Measurements from ENCODE around the gene PANK3.
"Not testable (repeated sequence)": the region's sequence is repeated elsewhere in the genome, so short reads cannot be mapped to it uniquely, and the experiment has no call there.

PANK3 gene

DNA sequence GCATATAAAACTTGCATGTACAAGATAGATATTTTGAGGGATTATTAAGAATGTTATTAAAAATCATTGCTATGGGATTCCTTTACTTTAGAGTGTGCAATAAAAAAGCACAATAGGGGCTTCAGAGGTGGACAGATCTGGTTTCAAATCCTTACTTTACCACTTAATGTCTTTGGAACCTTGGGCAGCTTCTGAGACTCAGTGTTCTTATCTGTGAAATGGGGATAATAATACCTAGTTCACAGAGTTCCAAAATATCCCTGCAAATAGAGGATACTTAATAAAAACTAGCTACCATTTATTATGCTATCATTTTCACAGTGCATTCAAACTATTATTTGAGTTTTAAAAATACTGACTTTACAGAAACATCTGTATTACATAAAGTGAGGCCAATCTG lies 23.3 kb upstream of the PANK3 start:
- H3K9me3 Mint-ChIP-seq = peaks cover 5% of the 10 kb centered on the region
- H3K36me3 Mint-ChIP-seq = peaks cover 4% of the 10 kb centered on the region
- no peaks in the 10 kb centered on the region for H3K4me1 Mint-ChIP-seq
- peaks cover 4% of the 10 kb centered on the region for H3K27me3 Mint-ChIP-seq
- no peak overlapping the region for H3K4me3 Mint-ChIP-seq
- H3K27ac Mint-ChIP-seq = no peak overlapping the region

DNA sequence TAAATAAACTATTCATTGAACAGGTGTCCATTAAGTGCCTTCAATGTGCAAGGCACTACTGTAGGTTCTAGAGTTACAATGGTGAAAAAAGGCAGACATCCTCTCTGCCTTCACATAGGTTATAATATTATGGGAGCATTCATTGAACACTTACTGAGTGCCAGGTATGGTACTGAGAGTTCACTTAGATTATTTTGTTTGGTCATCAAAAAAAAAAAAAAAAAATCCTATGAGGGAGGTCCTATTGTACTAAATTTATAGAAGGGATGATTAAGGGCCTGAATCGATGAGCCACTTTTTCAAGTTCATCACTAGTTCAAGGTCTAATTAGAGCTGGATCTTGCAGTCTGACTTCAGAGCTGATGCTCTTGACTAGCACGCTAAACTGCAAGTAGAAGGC lies 22.8 kb upstream of the PANK3 start:
- H3K36me3 Mint-ChIP-seq = peaks cover 4% of the 10 kb centered on the region
- H3K27ac Mint-ChIP-seq = no peak overlapping the region
- H3K9me3 Mint-ChIP-seq = peaks cover 5% of the 10 kb centered on the region
- peaks cover 7% of the 10 kb centered on the region for H3K27me3 Mint-ChIP-seq
- H3K4me1 Mint-ChIP-seq = no peaks in the 10 kb centered on the region
- H3K4me3 Mint-ChIP-seq = no peak overlapping the region

DNA sequence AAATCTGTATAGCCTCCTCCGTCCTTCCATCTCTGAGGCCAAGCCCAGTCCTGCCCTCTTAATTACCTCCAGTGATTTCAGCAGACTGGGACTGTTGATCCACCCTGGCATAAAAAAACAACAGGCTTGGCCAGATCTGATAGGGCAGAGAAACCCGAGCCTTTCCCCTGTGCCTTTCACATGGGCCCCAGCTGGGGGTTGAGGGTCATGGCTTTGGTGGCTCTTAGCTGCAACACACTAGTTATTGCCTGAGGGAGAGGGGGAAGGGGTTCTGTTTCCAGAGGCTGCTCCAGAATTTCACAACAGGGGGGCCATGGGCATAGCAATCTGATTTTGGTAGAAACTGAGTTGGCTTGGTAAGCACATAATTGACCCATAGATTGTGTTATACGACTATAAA lies 21.2 kb upstream of the PANK3 start:
- Mint-ChIP-seq H3K27me3 (peaks cover 14% of the 10 kb centered on the region), H3K27ac (no peak overlapping the region)

DNA sequence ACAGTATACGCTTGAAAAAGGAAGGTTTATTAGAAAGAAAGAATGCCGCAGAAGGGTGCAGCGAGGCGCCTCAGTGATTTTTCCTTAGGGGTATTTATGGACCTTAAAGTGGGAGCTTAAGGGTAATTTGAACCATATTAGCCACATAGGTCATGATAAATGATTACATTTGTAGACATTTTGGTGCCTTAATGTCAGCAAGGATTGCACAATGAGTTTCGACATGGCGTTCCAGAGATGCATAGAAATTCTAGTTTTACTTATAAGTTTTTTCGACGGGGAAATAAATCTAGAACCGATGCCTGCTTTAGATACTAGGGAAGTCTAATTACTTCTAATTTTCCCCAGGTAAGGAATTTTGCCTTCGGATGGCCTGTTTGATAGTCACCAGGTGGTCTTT lies 20.7 kb upstream of the PANK3 start:
- no peak overlapping the region for H3K4me3 Mint-ChIP-seq
- peaks cover 5% of the 10 kb centered on the region for H3K9me3 Mint-ChIP-seq
- H3K27ac Mint-ChIP-seq = no peak overlapping the region
- no peaks in the 10 kb centered on the region for H3K4me1 Mint-ChIP-seq
- peaks cover 14% of the 10 kb centered on the region for H3K27me3 Mint-ChIP-seq
- H3K36me3 Mint-ChIP-seq = peaks cover 4% of the 10 kb centered on the region

More for the DNA sequence above, 21.2 kb upstream of the PANK3 start:
- Mint-ChIP-seq H3K9me3 (peaks cover 5% of the 10 kb centered on the region), H3K4me3 (no peak overlapping the region), H3K36me3 (peaks cover 4% of the 10 kb centered on the region), H3K4me1 (no peaks in the 10 kb centered on the region)

DNA sequence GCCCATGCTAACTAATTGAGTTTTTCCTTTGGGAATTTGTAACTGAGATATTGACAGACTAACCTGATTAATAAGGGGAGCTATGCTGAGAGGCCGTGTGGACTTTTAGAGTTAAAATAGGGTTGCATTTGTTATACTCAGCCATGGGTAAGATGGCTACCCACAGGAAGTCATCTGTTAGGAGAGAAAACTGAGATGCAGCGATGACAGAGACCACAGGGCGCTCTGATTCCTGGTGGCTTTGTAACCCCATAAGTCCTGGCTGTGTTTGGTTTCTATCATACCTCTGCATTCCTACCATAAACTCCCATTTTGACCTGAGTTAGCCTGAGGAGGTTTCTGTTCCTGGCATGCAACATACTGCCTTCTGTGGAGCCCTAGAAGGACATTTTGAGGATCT lies 19.5 kb upstream of the PANK3 start:
- Mint-ChIP-seq H3K27ac (no peak overlapping the region), H3K4me1 (no peaks in the 10 kb centered on the region), H3K36me3 (peaks cover 4% of the 10 kb centered on the region), H3K27me3 (peaks cover 16% of the 10 kb centered on the region), H3K9me3 (peaks cover 5% of the 10 kb centered on the region), H3K4me3 (no peak overlapping the region)

DNA sequence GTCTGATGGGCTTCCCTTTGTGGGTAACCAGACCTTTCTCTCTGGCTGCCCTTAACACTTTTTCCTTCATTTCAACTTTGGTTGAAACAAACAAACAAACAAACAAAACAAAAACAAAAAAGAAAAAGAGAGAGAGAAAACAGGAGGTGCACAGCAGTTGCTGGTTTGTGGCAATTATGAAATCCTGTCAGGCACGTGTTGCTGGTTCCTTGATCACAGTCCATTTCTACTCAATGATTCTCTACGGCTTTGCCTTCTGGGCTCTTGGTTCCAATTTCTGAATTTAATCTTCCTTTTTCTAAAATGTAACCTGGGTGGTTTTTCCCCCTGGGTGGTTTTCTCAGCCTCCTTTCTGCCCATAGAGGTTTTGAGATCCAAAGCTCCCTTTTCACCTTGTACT lies 17.8 kb upstream of the PANK3 start:
- Mint-ChIP-seq H3K27ac (no peak overlapping the region), H3K27me3 (peaks cover 16% of the 10 kb centered on the region), H3K36me3 (peaks cover 4% of the 10 kb centered on the region), H3K9me3 (peaks cover 5% of the 10 kb centered on the region), H3K4me3 (no peak overlapping the region), H3K4me1 (no peaks in the 10 kb centered on the region)

DNA sequence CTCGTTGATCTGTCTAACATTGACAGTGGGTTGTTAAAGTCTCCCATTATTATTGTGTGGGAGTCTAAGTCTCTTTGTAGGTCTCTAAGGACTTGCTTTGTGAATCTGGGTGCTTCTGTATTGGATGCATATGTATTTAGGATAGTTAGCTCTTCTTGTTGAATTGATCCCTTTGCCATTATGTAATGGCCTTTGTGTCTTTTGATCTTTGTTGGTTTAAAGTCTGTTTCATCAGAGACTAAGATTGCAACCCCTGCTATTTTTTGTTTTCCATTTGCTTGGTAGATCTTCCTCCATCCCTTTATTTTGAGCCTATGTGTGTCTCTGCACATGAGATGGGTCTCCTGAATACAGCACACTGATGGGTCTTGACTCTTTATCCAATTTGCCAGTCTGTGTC lies 17.0 kb upstream of the PANK3 start:
- peaks cover 16% of the 10 kb centered on the region for H3K27me3 Mint-ChIP-seq
- not testable (repeated sequence) for H3K36me3 Mint-ChIP-seq, H3K9me3 Mint-ChIP-seq, H3K4me3 Mint-ChIP-seq, H3K27ac Mint-ChIP-seq, H3K4me1 Mint-ChIP-seq

DNA sequence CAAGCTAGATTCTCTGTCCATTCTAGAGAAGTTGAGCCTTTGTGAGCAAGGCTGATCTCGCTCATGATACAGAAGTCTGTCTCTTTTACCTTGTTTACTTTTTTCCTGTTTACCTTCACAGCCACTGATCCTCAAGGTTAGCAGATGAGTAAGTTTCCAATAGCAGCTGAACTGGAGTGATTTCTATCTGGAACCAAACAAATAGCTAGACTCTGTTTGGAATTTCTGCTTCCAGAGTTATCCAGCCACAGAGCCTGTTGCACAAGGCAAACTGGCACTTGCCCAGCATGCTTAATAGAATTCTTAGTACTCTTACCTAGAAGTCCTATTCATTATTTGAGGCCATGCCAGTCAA lies 12.8 kb upstream of the PANK3 start:
- Mint-ChIP-seq H3K4me3 (no peak overlapping the region), H3K9me3 (no peaks in the 10 kb centered on the region), H3K36me3 (no peaks in the 10 kb centered on the region), H3K27me3 (peaks cover 13% of the 10 kb centered on the region), H3K4me1 (no peaks in the 10 kb centered on the region), H3K27ac (no peak overlapping the region)

DNA sequence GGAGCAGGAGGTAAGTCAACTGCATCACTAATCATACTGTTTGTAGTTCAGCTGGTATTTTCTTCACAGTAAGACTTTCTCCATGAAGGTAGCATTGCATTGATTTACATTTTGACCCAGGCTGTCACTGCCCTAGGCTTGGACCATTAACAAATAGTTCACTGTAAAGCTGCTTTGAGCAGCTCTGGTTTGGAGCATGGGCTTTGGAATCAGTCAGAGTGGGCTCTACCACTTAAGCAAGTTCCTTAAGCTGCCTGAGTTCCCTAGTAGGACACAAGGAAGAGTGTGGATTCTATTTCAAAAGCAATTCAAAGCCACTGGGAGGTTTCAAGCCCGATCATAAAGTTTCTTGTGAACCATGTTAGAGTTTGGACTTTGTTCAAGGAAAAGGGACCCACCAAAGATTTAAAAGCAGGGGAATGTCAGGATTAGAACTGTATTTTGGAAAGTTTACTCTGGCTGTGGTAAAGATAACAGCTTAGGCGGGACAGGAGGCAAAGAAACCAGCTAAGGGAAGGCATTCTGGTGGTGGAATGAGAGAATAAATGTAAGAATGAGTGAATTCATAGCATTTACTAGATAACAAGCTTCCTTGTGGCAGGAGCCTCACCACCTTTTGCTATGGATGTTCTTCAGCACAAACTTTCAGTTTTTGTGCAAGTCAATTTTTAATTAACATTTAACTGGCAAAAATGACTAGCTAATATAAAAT lies 12.3 kb upstream of the PANK3 start:
- H3K9me3 Mint-ChIP-seq = no peaks in the 10 kb centered on the region
- H3K36me3 Mint-ChIP-seq = no peaks in the 10 kb centered on the region
- peaks cover 13% of the 10 kb centered on the region for H3K27me3 Mint-ChIP-seq
- H3K27ac Mint-ChIP-seq = no peak overlapping the region
- no peak overlapping the region for H3K4me3 Mint-ChIP-seq
- H3K4me1 Mint-ChIP-seq = no peaks in the 10 kb centered on the region

DNA sequence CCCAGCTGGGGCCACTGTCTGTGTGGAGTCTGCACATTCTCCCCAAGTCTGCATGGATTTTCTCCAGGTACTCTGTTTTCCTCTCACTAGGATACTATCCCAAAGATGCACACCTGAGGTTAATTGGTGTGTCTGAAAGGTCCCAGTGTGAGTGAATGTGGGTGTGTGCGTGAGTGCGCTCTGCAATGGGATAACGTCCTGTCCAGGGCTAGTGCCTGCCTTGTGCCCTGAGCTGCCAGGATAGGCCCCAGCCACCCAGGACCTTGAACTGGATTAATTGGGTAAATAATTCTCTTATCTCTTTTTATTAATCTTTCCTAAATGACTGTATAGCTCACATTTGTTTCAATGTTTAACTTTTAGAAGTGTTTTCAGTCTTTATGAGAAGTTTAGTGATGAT lies 11.5 kb upstream of the PANK3 start:
- peaks cover 9% of the 10 kb centered on the region for H3K27me3 Mint-ChIP-seq
- H3K9me3 Mint-ChIP-seq = no peaks in the 10 kb centered on the region
- no peak overlapping the region for H3K4me3 Mint-ChIP-seq
- H3K27ac Mint-ChIP-seq = no peak overlapping the region
- no peaks in the 10 kb centered on the region for H3K36me3 Mint-ChIP-seq
- H3K4me1 Mint-ChIP-seq = no peaks in the 10 kb centered on the region

DNA sequence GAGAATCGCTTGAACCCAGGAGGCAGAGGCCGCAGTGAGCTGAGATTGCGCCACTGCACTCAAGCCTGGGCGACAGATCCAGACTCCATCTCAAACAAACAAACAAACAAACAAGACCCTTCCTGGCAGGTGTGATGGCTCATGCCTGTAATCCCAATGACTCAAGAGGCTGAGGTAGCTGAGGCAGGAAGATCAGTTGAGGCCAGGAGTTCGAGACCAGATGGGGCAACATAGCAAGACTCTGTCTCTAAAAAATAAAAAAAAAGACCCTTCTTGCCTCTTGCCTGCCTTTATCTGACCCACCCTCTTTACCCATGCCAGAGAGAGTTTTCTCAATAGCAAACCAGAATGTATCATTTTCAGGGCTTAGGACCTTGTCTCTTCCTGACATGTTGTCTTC lies 8.8 kb upstream of the PANK3 start:
- no peaks in the 10 kb centered on the region for H3K4me1 Mint-ChIP-seq
- H3K27me3 Mint-ChIP-seq = peaks cover 4% of the 10 kb centered on the region
- no peak overlapping the region for H3K4me3 Mint-ChIP-seq
- no peaks in the 10 kb centered on the region for H3K36me3 Mint-ChIP-seq
- H3K27ac Mint-ChIP-seq = no peak overlapping the region
- no peaks in the 10 kb centered on the region for H3K9me3 Mint-ChIP-seq

DNA sequence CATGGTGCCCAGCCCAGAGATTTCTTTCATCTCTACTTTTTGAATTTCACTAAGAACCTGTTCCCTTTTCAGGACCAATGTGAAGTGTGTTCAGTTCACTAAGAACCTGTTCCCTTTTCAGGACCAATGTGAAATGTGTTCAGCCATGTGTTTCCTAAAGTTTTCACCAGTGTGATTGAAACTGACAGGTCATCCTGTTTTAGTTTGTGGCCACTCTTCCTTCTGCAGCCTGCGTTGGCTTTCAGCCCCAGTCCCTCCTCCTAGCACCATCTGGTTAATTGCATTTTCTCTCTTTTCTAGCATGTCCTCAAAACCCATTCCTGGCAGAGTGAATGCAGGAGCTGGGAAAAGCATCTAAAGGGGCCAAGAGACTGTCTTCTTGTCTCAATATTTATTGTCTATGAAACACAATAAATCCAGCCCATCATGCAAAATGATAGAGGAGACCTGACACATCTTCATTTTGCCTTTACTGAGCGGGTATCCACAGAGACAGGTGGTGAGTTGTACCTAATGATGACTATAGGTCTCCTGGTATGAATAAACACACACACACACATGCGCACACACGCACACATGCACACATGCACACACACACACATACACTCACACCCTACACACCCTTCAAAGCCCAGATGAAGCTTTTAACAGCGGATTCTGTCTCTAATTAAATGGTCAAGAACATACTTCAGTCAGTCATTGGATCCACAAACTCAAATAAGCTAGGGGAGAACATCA lies 6.1 kb upstream of the PANK3 start:
- Mint-ChIP-seq H3K27me3 (peaks cover 4% of the 10 kb centered on the region), H3K4me3 (no peak overlapping the region), H3K4me1 (peaks cover 2% of the 10 kb centered on the region), H3K27ac (no peak overlapping the region), H3K36me3 (no peaks in the 10 kb centered on the region), H3K9me3 (no peaks in the 10 kb centered on the region)

DNA sequence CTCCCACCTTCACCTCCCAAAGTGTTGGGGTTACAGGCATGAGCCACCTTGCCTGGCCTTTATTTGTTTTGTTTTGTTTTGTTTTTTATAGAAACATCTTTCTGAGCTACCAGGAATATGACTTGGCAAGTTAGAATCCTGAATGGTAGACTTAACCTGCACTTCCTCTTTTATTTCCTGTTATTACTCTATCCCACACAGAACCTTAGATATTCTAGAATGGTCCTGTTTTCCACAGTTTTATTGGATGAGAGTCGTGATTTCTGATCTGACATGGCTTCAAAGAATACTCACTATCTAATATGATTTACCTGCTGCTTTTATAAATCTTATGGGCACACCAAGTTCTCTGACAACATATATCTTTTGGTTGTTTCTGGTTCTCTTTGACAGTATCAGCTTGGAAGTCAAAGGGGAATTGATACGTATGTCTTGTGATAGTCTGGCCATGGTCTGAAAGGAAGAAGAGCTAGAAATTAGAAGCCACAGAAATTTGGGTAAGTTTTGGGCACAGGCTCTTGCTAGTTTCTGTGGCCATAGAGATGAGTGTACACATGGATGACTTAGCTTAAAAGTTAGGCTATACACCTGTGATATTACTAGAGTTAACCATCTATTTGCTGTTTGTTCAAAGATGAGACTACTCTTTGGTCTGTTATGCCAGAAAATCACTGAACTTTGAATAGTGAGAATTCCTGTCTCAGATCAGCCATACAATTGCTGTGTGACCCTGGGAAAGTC lies 4.7 kb upstream of the PANK3 start:
- H3K27me3 Mint-ChIP-seq = peaks cover 4% of the 10 kb centered on the region
- H3K36me3 Mint-ChIP-seq = no peaks in the 10 kb centered on the region
- peaks cover 9% of the 10 kb centered on the region for H3K4me1 Mint-ChIP-seq
- H3K27ac Mint-ChIP-seq = no peak overlapping the region
- H3K4me3 Mint-ChIP-seq = no peak overlapping the region
- no peaks in the 10 kb centered on the region for H3K9me3 Mint-ChIP-seq

DNA sequence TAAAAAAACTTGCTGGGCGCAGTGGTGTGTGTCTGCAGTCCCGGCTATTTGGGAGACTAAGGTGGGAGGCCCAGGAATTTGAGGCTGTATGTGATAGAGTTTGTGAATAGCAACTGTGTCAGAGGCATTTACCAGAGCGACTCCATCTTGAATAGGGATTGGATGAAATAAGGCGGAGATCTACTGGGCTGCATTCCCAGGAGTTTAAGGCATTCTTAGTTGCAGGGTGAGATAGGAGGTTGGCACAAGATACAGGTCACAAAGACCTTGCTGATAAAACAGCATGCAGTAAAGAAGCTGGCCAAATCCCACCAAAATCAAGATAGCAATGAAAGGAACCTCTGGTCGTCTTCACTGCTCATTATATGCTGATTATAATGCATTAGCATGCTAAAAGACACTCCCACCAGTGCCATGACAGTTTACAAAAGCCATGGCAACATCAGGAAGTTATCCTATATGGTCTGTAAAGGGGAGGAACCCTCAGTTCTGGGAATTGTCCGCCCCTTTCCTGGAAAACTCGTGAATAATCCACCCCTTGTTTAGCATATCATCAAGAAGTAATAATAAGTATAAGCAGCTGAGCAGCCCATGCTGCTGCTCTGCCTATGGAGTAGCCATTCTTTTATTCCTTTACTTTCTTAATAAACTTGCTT lies 1.8 kb upstream of the PANK3 start:
- H3K27me3 Mint-ChIP-seq, H3K27ac Mint-ChIP-seq, H3K9me3 Mint-ChIP-seq, H3K4me3 Mint-ChIP-seq, H3K36me3 Mint-ChIP-seq: not testable (repeated sequence)
- peaks cover 25% of the 10 kb centered on the region for H3K4me1 Mint-ChIP-seq

DNA sequence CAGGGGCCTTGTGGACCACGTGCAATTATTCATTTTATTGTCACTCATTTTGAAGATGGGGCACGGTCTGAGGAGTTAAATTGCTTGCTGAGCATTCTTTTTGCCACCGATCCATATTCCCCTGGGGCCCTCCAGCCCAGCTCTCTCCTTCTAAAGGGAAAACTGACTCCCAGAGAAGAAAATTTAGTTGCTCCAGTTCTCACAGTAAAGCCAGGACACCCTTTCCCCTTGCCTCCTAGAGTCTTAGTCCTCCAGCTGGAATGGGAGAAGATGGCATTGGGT lies 1.0 kb upstream of the PANK3 start:
- Mint-ChIP-seq H3K36me3 (no peaks in the 10 kb centered on the region), H3K4me1 (peaks cover 33% of the 10 kb centered on the region), H3K9me3 (no peaks in the 10 kb centered on the region), H3K27ac (peak overlapping the region; percentile 99), H3K4me3 (peak overlapping the region; percentile 95), H3K27me3 (no peaks in the 10 kb centered on the region)
